22Rv1 (cell line): ENCODE results near the gene XXYLT1.

Source experiments
- ZFX ChIP-seq: fragments of 450-650 bp; IDR thresholded peaks from 2 replicates; pipeline ENCODE4 v1.6.1; 2017; ENCODE audit warnings: antibody characterized with exemption, borderline replicate concordance
- TF ChIP-seq, protein P1 (sequence below): fragments of 450-650 bp; IDR thresholded peaks from 2 replicates; pipeline ENCODE4 v1.5.1; 2017; ENCODE audit warnings: mild to moderate bottlenecking

DNA sequence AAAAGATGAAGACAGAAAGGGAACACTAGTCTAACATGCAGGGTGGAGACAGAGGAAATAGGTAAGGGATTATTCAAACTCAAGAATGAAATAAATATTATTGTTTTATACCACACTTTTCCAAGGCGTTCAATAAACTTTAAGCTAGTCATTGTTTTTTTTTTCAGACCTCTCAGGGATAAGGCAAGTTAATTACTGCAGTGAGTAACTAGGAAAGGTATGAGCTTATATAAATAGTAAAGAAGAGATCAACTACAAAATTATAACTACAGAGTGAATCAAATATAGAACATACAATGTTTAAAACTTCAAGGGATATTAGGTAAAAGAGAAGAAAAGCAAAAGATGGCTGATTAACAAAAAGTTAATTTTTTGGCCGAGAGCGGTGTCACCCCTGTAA, 31.5 kb upstream of the XXYLT1 start:
- TF ChIP-seq, protein P1, sequence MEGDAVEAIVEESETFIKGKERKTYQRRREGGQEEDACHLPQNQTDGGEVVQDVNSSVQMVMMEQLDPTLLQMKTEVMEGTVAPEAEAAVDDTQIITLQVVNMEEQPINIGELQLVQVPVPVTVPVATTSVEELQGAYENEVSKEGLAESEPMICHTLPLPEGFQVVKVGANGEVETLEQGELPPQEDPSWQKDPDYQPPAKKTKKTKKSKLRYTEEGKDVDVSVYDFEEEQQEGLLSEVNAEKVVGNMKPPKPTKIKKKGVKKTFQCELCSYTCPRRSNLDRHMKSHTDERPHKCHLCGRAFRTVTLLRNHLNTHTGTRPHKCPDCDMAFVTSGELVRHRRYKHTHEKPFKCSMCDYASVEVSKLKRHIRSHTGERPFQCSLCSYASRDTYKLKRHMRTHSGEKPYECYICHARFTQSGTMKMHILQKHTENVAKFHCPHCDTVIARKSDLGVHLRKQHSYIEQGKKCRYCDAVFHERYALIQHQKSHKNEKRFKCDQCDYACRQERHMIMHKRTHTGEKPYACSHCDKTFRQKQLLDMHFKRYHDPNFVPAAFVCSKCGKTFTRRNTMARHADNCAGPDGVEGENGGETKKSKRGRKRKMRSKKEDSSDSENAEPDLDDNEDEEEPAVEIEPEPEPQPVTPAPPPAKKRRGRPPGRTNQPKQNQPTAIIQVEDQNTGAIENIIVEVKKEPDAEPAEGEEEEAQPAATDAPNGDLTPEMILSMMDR, result no peak
- no peak for TF ChIP-seq ZFX
